Stimulated activated naive CD4-positive, alpha-beta T cell (primary cell): Measurements from ENCODE around the gene CCL13.

Experiments
- DNase-seq, 6 experiments: peaks; one replicate each; lab custom pipeline; 2025; lab: John Stamatoyannopoulos, UW

CCL13 gene

DNA sequence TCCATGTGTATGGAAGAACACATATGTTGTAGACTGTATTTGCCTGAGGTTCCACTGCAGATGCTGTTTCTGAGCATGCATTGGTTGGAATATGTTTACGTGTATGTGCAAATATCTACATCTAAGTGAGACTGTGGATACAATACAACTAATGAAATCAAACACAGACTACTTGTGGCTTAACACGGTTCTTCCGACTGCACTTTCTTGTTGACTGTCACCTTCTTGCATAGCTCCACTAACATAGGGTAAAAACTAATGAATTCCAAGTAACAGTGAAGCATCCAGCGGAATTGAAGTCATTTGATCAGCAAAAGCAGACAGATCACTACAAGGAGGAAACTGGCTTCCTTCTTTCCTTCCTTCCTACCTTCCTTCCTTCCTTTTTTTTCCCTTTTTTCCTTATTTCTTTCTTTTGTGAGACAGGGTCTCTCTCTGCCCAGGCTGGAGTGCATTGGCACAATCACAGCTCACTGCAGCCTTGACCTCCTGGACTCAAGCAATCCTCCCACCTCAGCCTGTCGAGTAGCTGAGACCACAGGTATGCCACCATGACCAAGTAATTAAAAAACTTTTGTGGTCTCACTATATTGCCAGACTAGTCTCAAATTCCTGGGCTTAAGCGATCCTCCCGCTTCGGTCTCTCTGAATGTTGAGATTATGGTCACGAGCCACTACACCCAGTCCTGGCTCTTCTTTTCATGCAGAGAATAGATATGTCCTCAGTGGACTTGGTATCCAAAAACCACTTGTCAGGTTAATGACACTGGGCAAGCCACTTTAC, 28.7 kb downstream of the CCL13 start:
- DNase-seq: no peak

- no peak for DNase-seq
Observed at GRCh38 chr17:34386343-34386696, 30.0 kb downstream of the CCL13 start.

DNA sequence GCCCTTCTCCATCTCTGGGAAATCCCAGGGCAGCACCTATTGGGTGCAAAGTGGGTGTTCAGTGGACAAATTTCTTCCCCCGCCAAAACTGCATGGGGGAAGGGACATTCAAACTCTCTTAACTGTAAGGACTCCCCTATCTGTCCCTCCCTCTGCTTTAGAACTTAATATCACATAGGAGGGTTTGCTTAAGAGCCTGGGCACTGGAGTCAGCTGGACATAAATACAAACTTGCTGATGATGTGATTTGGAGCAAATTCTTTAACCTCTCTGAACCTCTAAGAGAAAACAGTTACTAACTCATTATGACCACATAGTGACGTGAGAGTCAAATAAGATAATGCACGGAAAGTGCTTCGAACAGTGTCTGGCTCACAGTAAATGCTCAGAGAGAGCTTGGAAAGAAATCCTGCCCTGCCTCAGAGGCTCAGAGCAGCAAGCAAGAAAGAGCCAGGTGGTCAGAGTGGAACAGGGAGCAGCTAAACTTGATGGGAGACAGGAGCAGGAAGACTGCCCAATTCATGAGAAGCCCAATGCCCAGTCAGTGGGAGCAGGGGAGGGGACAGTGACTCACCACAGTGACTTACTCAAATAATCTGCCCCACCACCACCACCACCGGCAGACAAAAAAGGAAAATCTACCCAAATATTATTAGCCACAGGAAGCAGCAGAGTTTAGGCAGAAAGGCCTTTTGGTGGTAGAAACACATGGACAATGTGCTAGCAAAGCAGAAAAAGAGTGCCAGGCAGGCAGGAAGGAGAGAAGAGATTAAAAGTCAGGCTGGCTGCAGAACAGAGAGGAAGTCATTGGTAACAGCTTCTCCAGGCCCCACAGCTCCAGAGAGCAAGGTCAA, 30.6 kb downstream of the CCL13 start:
- DNase-seq: no peak

DNA sequence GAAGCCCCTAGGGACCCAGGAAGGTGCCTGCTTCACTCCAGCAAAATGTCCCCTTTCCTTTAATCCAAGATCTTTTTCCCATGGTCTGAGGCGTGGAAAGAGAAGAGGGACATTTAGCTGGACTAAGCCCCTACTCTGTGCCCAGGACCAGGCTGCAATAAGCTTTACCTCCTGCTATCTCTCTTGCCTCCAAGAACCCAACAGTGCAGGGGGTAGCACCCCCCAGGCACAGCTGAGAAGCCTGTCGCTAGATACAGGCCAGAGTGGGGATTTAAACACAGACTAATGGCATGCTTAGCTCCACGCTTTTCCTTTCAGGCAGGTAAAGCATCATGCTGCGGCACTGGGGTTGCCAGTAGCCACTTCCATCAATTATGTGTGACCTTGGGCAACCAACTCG, 31.3 kb downstream of the CCL13 start:
- no peak for DNase-seq

GRCh38 chr17:34389126-34389750, 33.0 kb downstream of the CCL13 start:
- no peak for DNase-seq

- DNase-seq: no peak
Observed at GRCh38 chr17:34390649-34391048, 34.4 kb downstream of the CCL13 start.

DNA sequence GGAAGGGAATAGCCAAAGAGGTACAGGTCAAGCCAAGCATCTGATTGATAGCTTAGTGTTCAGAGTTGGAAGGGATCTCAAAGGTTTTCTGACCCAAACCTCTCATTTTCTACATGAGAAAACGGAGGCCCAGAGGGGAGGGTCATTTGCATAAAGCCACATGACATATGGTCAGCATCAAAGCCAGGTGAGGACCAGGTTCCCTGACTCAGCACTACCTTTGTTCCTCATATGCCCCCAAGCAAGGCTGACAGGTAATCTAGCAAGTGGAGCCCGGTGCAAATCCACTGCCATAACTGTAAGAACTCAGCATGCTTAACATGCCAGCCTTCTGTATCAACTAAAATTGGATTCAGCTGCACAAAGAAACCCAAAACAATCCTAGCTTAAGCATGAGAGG, 35.0 kb downstream of the CCL13 start:
- DNase-seq: no peak

DNA sequence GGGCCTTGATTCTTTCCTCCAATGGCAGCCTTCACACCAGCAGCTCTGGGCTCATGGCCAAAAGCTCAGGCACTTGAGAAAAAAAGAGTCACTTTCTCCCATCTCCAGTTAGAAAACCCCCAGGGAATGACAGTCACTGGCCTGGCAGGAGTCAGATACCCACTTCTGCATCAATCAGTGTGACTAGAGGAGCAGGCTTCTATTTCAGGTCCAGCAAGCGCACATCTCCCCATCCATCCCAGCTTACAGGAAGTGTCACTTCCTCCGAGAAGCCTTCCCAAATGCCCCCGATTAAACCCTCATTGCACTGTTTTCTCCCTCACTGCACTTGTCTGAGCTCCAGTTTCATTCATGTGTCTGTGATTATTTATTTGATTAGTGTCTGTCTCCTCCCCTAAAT, 37.1 kb downstream of the CCL13 start:
- no peak for DNase-seq

- no peak for DNase-seq
Observed at GRCh38 chr17:34397265-34397664, 41.0 kb downstream of the CCL13 start.

DNA sequence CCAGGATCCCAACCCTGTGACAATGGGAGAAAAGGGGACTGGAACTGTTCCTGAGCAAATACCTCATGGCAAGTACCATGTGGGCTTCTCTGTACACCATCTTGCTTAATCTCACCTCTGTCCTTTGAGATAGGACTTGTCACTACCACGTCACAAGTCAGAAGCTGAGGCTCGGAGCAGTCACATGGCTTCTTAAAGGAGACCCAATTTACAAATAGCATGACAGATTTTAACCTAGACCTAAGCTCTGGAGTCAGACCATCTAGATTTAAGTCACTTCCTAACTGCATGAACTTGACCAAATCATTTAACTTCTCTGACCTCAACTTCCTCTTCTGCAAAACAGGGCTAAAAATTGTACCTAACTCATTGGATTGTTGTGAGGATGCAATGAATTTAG, 42.7 kb downstream of the CCL13 start:
- no peak for DNase-seq

- DNase-seq: no peak
Observed at GRCh38 chr17:34399725-34400124, 43.4 kb downstream of the CCL13 start.

GRCh38 chr17:34400301-34400931, 44.1 kb downstream of the CCL13 start:
- DNase-seq: no peak

- DNase-seq: no peak
Observed at GRCh38 chr17:34401165-34401564, 44.9 kb downstream of the CCL13 start.

GRCh38 chr17:34403006-34403405, 46.7 kb downstream of the CCL13 start:
- no peak for DNase-seq

DNA sequence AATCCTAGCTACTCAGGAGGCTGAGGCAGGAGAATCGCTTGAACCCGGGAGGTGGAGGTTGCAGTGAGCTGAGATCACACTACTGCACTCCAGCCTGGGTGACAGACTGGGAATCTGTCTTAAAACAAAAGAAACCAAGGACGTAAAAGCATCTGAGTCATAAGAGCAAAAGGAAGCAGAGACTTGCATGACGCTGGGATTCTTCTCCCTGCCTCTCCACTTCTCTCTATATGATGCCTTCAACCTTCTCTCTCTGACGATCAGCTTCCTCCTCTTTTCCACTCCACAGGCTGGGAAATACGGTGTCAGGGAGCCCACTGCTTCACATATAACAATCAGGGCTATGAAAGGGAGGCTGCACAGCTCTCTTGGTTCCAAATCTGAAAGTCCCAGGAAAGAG, 49.9 kb downstream of the CCL13 start:
- no peak for DNase-seq
